ENCODE data around the gene HNRNPM.

DNA sequence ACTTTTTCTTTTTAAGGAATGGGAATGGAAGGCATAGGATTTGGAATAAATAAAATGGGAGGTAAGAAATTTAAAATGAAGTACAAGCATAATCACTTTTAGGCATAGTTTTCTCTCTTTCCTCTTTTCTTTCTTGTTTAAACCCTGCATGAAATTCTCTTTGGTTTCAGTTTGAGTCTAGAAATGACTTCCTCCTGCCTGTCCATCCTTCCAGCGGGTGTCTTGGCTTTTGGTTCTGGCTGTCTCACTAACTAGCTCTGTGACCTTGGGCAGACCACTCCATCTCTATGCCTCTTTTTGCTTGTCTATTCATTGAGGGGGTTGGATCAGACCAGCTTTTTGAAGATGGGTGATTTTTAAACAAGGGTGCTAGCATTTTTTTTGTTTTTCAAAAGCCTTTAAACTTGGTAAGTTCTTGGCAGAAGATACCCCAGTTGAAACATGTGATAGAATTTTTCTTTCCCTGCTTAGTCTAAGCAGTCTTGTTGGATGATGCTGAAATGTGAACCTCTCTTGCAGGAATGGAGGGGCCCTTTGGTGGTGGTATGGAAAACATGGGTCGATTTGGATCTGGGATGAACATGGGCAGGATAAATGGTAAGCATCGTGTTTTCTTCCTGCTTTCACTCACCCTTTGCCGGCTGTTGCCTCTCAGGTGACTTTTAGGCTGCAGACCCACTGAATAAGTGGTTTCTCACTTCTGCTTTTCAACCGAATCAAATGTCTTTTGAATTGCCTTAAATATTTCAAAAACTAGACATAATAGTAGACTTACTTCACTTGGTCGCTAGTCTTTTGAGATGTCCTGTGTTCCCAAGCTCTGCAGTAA lies 29.1 kb downstream of the HNRNPM start:
- no peak for TF ChIP-seq POLR2A (IDR thresholded peaks at IDR 0.05)
- no peak for TF ChIP-seq CTCF (IDR thresholded peaks at IDR 0.05)
